CD4-positive, alpha-beta memory T cell (primary cell): ENCODE results near the gene NKD2. TPM values are rescaled to one million over a fixed set of nuclear protein-coding genes. Genes with fewer than 3 reads are reported as not detected.

Experiments used
- CTCF ChIA-PET: fragments of 350-600 bp; sonication (Branson Sonifier 250); formaldehyde crosslinking; loops from one replicate; lab custom pipeline; 2021; ENCODE audit warnings: inconsistent platforms; ENCODE audit not compliant: partially characterized antibody; lab: Charles Lee
- POLR2A ChIA-PET: fragments of 350-600 bp; sonication (Branson Sonifier 250); formaldehyde crosslinking; loops from one replicate; lab custom pipeline; 2021; ENCODE audit not compliant: partially characterized antibody; lab: Charles Lee
- DNase-seq, 5 donors: peaks; one replicate each; pipeline versions ENCODE4 v3.0.0 to v3.0.0-alpha.2; 2020 to 2022; ENCODE audit warnings: mixed read lengths in 1 of 5
- H3K27ac ChIP-seq: one replicate; pipeline ENCODE4 v1.7.0; 2013; ENCODE audit warnings: low read depth, low read length
- H3K27me3 ChIP-seq: 2 replicates; pipeline ENCODE4 v1.7.0; 2013; ENCODE audit warnings: mild to moderate bottlenecking, low read length, moderate library complexity; ENCODE audit not compliant: insufficient read depth
- H3K36me3 ChIP-seq: 2 replicates; pipeline ENCODE4 v1.7.0; 2013; ENCODE audit warnings: mild to moderate bottlenecking, low read length, moderate library complexity; ENCODE audit not compliant: insufficient read depth
- H3K4me1 ChIP-seq: 2 replicates; pipeline ENCODE4 v1.7.0; 2013; ENCODE audit warnings: mild to moderate bottlenecking, low read length, moderate library complexity; ENCODE audit not compliant: insufficient read depth
- H3K4me3 ChIP-seq, 2 donors: one replicate each; pipeline ENCODE4 v1.7.0; 2013; ENCODE audit warnings: low read length in 2 of 2, mild to moderate bottlenecking in 1 of 2
- H3K9me3 ChIP-seq, 2 donors: one replicate each; pipeline ENCODE4 v1.7.0; 2013; ENCODE audit warnings: low read length in 2 of 2, control low read depth in 1 of 2; ENCODE audit not compliant: control insufficient read depth in 1 of 2
- H3K27ac Mint-ChIP-seq, 7 donors: one replicate each; pipeline ENCODE4 v1.8.0; 2020 to 2021; ENCODE audit warnings: mixed read lengths in 7 of 7, mild to moderate bottlenecking in 6 of 7, inconsistent platforms in 3 of 7, moderate library complexity in 3 of 7
- H3K27me3 Mint-ChIP-seq, 2 donors: one replicate each; pipeline ENCODE4 v1.8.0; 2020 to 2021; ENCODE audit warnings: mixed read lengths in 2 of 2
- H3K36me3 Mint-ChIP-seq, 2 donors: one replicate each; pipeline ENCODE4 v1.8.0; 2020 to 2021; ENCODE audit warnings: mixed read lengths in 2 of 2, inconsistent platforms in 1 of 2, mild to moderate bottlenecking in 1 of 2
- H3K4me1 Mint-ChIP-seq, 4 donors: one replicate each; pipeline ENCODE4 v1.8.0; 2020 to 2021; ENCODE audit warnings: mixed read lengths in 4 of 4, mild to moderate bottlenecking in 1 of 4
- H3K4me3 Mint-ChIP-seq, 8 donors: one replicate each; pipeline ENCODE4 v1.8.0; 2020 to 2021; ENCODE audit warnings: mixed read lengths in 8 of 8, mild to moderate bottlenecking in 7 of 8, moderate library complexity in 6 of 8, inconsistent platforms in 3 of 8
- H3K9me3 Mint-ChIP-seq, 8 donors: one replicate each; pipeline ENCODE4 v1.8.0; 2020 to 2021; ENCODE audit warnings: mixed read lengths in 8 of 8, mild to moderate bottlenecking in 5 of 8, inconsistent platforms in 3 of 8, moderate library complexity in 1 of 8
- intact Hi-C: fragments of 100-400 bp; cut with micrococcal nuclease; formaldehyde crosslinking; loops from one replicate; pipeline ENCODE4 v1.15.1; 2023
- polyA plus RNA-seq, 2 donors: library from polyadenylated mRNA; unstranded; fragments of 300-500 nt; fragmentation: Illumina TruSeq; gene quantifications; one replicate each; pipeline ENCODE4 v1.2.3, GENCODE V29; 2021
- total RNA-seq, 2 experiments: library from RNA; stranded (reverse); gene quantifications; one replicate each; pipeline ENCODE4 v1.2.3, GENCODE V29; 2021

The NKD2 gene
- total and polyA plus RNA-seq, 4 experiments from 2014 or later = not detected

DNA sequence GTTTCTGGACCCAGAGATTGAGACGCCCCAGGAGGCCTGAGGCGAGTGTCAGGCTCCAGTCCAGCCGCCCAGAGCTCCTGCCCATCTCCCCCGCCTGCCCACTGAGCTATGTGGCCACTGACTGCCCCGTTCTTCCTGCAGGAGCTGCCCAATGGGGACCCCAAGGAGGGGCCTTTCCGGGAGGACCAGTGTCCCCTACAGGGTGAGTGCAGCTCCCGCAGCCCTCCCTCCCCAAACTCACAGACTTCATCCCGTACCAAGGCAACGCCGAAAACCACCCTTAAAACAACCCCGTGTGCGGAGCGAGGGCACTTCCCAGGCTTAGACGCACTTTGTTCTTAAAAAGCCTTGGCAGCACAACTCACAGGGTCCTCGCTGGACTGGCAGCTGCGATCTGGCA lies 23.4 kb downstream of the NKD2 start:
- Histone ChIP-seq H3K27me3 (no peaks in the 10 kb centered on the region), H3K4me3 (no peak overlapping the region), H3K4me1 (no peaks in the 10 kb centered on the region), H3K9me3 (no peaks in the 10 kb centered on the region), H3K36me3 (no peaks in the 10 kb centered on the region), H3K27ac (no peak overlapping the region)
- CTCF ChIA-PET = no interaction called here
- H3K9me3 Mint-ChIP-seq = no peaks in the 10 kb centered on the region
- peaks cover 0 to 3% (median 1%) of the 10 kb centered on the region in 4 donors for H3K4me1 Mint-ChIP-seq
- no peak for DNase-seq
- H3K4me3 Mint-ChIP-seq = no peak overlapping the region
- POLR2A ChIA-PET = no interaction called here
- intact Hi-C loops = no loop called here
- no peaks in the 10 kb centered on the region for H3K36me3 Mint-ChIP-seq
- no peak overlapping the region for H3K27ac Mint-ChIP-seq
- H3K27me3 Mint-ChIP-seq = peaks cover 3 to 4% of the 10 kb centered on the region in 2 donors

DNA sequence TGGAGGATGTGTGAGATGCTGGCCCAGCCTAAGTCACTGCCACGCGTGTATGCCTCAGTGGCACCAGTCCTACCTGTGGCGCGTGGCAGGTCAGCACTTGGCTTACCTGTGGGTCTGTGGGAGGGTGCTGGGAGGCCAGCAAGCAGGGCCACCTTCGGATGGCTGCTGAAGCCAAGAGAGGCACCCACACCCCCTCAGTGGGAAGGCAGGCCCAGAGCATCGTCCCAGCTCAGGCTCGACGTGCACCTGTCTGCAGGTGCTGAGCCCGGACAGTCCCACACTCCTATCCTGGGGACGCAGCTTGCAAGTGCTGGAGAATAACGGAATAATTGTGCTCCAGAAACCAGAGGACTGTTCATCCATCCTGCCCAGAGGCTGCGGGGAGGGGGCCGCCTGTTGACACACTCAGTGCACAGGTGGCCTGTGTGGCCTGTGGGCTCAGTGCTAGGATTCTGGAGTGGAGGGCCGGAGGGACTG lies 24.0 kb downstream of the NKD2 start:
- no peaks in the 10 kb centered on the region for H3K4me1 ChIP-seq
- H3K9me3 ChIP-seq = no peaks in the 10 kb centered on the region
- H3K4me1 Mint-ChIP-seq = peaks cover 0 to 3% (median 1%) of the 10 kb centered on the region in 4 donors
- no peaks in the 10 kb centered on the region for H3K36me3 Mint-ChIP-seq
- DNase-seq = no peak
- no peak overlapping the region for H3K27ac ChIP-seq
- H3K27ac Mint-ChIP-seq = no peak overlapping the region
- CTCF ChIA-PET = no interaction called here
- POLR2A ChIA-PET = no interaction called here
- no peak overlapping the region for H3K4me3 ChIP-seq
- no peaks in the 10 kb centered on the region for H3K36me3 ChIP-seq
- H3K9me3 Mint-ChIP-seq = no peaks in the 10 kb centered on the region
- no peaks in the 10 kb centered on the region for H3K27me3 ChIP-seq
- H3K27me3 Mint-ChIP-seq = peaks cover 3 to 4% of the 10 kb centered on the region in 2 donors
- H3K4me3 Mint-ChIP-seq = no peak overlapping the region
- intact Hi-C loops = no loop called here

DNA sequence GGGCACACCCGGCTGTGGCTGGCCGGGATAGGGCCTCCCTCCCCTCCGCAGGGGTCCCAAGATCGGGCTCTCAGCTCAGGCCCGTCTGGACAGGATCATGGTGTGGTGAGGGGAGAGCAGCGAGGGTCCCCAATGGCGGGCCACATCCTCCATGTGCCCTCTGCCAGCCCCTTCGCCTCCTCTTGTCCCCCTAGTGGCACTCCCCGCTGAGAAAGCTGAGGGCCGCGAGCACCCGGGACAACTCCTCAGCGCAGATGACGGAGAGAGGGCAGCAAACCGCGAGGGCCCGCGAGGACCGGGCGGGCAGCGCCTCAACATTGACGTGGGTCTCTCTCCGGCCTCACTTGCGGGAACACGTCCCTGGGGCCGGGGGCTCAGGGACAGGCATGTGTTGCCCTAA lies 24.6 kb downstream of the NKD2 start:
- CTCF ChIA-PET = no interaction called here
- peaks cover 0 to 3% (median 1%) of the 10 kb centered on the region in 4 donors for H3K4me1 Mint-ChIP-seq
- Histone ChIP-seq H3K36me3 (no peaks in the 10 kb centered on the region), H3K9me3 (no peaks in the 10 kb centered on the region), H3K4me1 (no peaks in the 10 kb centered on the region), H3K4me3 (no peak overlapping the region), H3K27me3 (no peaks in the 10 kb centered on the region), H3K27ac (no peak overlapping the region)
- no peaks in the 10 kb centered on the region for H3K36me3 Mint-ChIP-seq
- DNase-seq = no peak
- H3K27ac Mint-ChIP-seq = no peak overlapping the region
- no peaks in the 10 kb centered on the region for H3K9me3 Mint-ChIP-seq
- H3K4me3 Mint-ChIP-seq = no peak overlapping the region
- intact Hi-C loops = no loop called here
- POLR2A ChIA-PET = no interaction called here
- H3K27me3 Mint-ChIP-seq = peaks cover 3 to 4% of the 10 kb centered on the region in 2 donors

DNA sequence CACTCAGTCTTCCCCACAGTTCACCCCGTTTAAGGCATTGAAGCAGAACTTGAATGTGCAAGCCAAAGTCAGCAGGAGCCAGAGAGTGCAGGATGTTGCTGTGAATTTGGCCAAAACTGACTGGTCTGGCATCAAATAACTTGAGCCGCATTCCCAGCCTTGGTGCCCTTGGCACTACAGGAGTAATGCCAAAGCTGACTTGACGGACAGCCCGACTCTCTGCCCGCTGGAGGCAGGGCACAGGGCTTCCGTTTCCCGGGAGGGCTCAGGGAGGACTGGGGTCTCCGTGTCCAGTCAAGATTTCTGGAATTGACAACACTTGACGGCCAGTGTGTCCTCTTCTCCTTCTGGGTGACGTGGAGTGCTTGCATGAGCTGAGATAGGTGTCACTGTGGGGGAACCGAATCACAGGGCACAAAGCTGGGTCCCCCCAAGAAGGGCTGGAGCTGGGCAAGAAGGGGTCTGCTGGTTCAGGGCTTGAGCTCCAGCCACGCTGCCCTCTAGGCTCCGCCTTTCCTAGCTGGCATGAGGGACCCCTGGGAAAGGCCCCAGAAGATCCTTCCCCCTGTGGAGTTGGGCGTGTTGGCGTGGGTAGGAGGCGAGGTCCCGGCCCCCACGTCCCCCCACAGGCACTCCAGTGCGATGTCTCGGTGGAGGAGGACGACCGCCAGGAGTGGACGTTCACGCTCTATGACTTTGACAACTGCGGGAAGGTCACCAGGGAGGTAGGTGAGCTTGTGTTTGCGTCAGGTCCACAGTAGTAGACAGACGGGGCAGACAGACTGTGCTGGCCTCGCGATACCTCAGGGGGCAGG lies 25.2 kb downstream of the NKD2 start:
- no peaks in the 10 kb centered on the region for H3K27me3 ChIP-seq
- no peak for DNase-seq
- no peak overlapping the region for H3K4me3 Mint-ChIP-seq
- H3K4me1 ChIP-seq = no peaks in the 10 kb centered on the region
- peaks cover 0 to 3% (median 1%) of the 10 kb centered on the region in 4 donors for H3K4me1 Mint-ChIP-seq
- H3K27me3 Mint-ChIP-seq = peaks cover 3 to 4% of the 10 kb centered on the region in 2 donors
- no peaks in the 10 kb centered on the region for H3K36me3 ChIP-seq
- no peaks in the 10 kb centered on the region for H3K9me3 Mint-ChIP-seq
- intact Hi-C loops = no loop called here
- POLR2A ChIA-PET = no interaction called here
- H3K36me3 Mint-ChIP-seq = no peaks in the 10 kb centered on the region
- CTCF ChIA-PET = no interaction called here
- no peak overlapping the region for H3K27ac Mint-ChIP-seq
- H3K27ac ChIP-seq = no peak overlapping the region
- H3K9me3 ChIP-seq = no peaks in the 10 kb centered on the region
- H3K4me3 ChIP-seq = no peak overlapping the region

DNA sequence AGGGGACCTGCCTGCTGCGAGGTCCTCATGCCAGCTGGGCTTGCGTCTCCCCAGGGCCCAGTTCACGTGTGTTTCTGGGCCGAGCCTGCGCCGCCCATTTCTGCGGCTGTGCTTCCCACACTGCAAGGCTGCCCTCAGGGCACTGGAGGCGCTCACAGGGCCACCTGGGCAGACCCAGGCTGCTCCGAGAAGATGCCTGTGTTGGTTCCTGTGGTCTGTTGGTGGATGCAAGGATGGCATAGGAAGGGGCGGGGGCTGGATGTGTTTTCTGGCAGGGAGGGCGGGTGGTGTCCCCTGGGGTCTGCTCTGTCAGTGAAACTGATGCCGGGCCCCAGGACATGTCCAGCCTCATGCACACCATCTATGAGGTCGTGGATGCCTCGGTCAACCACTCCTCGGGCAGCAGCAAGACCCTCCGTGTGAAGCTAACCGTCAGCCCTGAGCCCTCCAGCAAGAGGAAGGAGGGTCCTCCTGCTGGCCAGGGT lies 25.9 kb downstream of the NKD2 start:
- no peaks in the 10 kb centered on the region for H3K27me3 ChIP-seq
- H3K27ac ChIP-seq = no peak overlapping the region
- DNase-seq = no peak
- H3K4me1 ChIP-seq = no peaks in the 10 kb centered on the region
- H3K36me3 ChIP-seq = no peaks in the 10 kb centered on the region
- no peak overlapping the region for H3K4me3 ChIP-seq
- H3K36me3 Mint-ChIP-seq = no peaks in the 10 kb centered on the region
- no peaks in the 10 kb centered on the region for H3K9me3 ChIP-seq
- H3K27ac Mint-ChIP-seq = no peak overlapping the region
- ChIA-PET CTCF (no interaction called here), POLR2A (no interaction called here)
- peaks cover 3 to 4% of the 10 kb centered on the region in 2 donors for H3K27me3 Mint-ChIP-seq
- no peak overlapping the region for H3K4me3 Mint-ChIP-seq
- H3K9me3 Mint-ChIP-seq = no peaks in the 10 kb centered on the region
- intact Hi-C loops = no loop called here
- H3K4me1 Mint-ChIP-seq = peaks cover 0 to 3% (median 1%) of the 10 kb centered on the region in 4 donors

DNA sequence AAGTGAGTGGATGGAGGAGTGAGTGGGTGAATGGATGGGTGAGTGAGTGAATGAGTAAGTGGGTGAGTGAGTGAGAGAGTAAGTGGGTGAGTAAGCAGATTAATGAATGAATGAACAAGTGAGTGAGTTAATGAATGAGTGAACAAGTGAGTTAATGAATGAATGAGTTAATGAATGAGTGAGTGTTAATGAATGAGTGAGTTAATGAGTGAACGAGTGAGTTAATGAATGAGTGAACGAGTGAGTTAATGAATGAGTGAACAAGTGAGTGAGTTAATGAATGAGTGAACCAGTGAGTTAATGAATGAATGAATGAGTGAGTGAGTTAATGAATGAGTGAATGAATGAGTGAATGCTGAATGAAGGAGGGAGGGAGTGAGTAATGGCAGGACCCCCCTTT lies 26.4 kb downstream of the NKD2 start:
- Mint-ChIP-seq H3K27me3 (peaks cover 3 to 4% of the 10 kb centered on the region in 2 donors), H3K4me3 (no peak overlapping the region), H3K9me3 (no peaks in the 10 kb centered on the region), H3K4me1 (peaks cover 0 to 3% (median 1%) of the 10 kb centered on the region in 4 donors), H3K36me3 (no peaks in the 10 kb centered on the region), H3K27ac (no peak overlapping the region)
- intact Hi-C loops = no loop called here
- POLR2A ChIA-PET = no interaction called here
- no peak for DNase-seq
- no peak overlapping the region for H3K27ac ChIP-seq
- H3K4me3 ChIP-seq = no peak overlapping the region
- H3K9me3 ChIP-seq = no peaks in the 10 kb centered on the region
- H3K36me3 ChIP-seq = no peaks in the 10 kb centered on the region
- no peaks in the 10 kb centered on the region for H3K4me1 ChIP-seq
- no peaks in the 10 kb centered on the region for H3K27me3 ChIP-seq
- CTCF ChIA-PET = no interaction called here

DNA sequence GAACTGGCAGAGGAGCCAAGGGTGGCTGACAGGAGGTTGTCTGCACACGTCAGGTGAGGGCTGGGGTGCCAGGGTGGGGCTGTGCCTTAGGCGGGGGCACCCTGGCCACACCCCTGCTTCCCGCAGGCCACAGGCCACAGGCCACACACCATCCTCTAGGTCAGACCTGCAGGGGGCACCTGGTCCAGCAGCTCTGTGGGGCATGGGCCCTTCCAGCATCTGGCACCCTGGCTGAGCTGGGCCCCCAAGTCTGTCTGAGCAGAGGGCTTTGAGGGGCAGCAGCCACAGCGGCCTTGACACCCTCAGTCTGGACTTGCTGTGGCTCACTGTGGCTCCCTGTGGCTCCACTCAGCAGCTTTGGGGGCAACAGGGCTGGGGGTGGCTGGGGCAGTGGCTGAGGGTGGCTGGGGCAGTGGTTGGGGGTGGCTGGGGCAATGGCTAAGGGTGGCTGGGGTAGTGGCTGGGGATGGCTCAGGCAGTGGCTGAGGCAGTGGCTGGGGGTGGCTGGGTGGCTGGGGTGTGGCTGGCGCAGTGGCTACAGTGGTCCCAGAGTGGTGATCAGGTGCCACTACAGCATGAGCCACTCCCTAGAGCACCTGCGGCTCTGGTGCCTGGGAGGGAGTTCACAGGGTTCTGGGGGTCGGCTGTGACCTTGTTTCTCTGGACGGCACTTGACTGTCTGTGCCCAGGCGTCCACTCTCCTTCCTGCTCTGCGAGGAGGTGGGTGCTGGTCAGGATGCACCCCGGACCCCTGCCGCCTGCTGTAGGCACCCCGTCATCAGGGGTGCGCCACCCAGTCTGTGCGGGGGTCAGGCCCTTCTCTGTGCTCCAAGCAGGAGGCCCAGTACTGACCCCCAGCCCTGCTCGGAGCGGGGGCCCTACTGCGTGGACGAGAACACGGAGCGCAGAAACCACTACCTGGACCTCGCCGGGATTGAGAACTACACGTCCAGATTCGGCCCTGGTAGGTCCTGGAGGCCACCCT lies 27.1 kb downstream of the NKD2 start:
- H3K9me3 Mint-ChIP-seq = no peaks in the 10 kb centered on the region
- H3K9me3 ChIP-seq = no peaks in the 10 kb centered on the region
- H3K27ac ChIP-seq = no peak overlapping the region
- H3K27ac Mint-ChIP-seq = no peak overlapping the region
- H3K36me3 ChIP-seq = no peaks in the 10 kb centered on the region
- intact Hi-C loops = no loop called here
- DNase-seq = no peak
- ChIA-PET CTCF (no interaction called here), POLR2A (no interaction called here)
- peaks cover 3 to 4% of the 10 kb centered on the region in 2 donors for H3K27me3 Mint-ChIP-seq
- H3K36me3 Mint-ChIP-seq = no peaks in the 10 kb centered on the region
- H3K4me3 ChIP-seq = no peak overlapping the region
- peaks cover 0 to 3% (median 1%) of the 10 kb centered on the region in 4 donors for H3K4me1 Mint-ChIP-seq
- no peaks in the 10 kb centered on the region for H3K27me3 ChIP-seq
- H3K4me1 ChIP-seq = no peaks in the 10 kb centered on the region
- no peak overlapping the region for H3K4me3 Mint-ChIP-seq
